ENCODE data around the gene HOXB5.

Gene HOXB5

GRCh38 chr17:48627118-48627597 lies 33.6 kb upstream of the HOXB5 start:
- no peak overlapping the region for H3K27ac ChIP-seq
- TF ChIP-seq, protein P1, sequence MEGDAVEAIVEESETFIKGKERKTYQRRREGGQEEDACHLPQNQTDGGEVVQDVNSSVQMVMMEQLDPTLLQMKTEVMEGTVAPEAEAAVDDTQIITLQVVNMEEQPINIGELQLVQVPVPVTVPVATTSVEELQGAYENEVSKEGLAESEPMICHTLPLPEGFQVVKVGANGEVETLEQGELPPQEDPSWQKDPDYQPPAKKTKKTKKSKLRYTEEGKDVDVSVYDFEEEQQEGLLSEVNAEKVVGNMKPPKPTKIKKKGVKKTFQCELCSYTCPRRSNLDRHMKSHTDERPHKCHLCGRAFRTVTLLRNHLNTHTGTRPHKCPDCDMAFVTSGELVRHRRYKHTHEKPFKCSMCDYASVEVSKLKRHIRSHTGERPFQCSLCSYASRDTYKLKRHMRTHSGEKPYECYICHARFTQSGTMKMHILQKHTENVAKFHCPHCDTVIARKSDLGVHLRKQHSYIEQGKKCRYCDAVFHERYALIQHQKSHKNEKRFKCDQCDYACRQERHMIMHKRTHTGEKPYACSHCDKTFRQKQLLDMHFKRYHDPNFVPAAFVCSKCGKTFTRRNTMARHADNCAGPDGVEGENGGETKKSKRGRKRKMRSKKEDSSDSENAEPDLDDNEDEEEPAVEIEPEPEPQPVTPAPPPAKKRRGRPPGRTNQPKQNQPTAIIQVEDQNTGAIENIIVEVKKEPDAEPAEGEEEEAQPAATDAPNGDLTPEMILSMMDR (IDR thresholded peaks at IDR 0.05) = no peak
- TF ChIP-seq ZFX (IDR thresholded peaks at IDR 0.05; ENCODE audit: borderline replicate concordance) = no peak

DNA sequence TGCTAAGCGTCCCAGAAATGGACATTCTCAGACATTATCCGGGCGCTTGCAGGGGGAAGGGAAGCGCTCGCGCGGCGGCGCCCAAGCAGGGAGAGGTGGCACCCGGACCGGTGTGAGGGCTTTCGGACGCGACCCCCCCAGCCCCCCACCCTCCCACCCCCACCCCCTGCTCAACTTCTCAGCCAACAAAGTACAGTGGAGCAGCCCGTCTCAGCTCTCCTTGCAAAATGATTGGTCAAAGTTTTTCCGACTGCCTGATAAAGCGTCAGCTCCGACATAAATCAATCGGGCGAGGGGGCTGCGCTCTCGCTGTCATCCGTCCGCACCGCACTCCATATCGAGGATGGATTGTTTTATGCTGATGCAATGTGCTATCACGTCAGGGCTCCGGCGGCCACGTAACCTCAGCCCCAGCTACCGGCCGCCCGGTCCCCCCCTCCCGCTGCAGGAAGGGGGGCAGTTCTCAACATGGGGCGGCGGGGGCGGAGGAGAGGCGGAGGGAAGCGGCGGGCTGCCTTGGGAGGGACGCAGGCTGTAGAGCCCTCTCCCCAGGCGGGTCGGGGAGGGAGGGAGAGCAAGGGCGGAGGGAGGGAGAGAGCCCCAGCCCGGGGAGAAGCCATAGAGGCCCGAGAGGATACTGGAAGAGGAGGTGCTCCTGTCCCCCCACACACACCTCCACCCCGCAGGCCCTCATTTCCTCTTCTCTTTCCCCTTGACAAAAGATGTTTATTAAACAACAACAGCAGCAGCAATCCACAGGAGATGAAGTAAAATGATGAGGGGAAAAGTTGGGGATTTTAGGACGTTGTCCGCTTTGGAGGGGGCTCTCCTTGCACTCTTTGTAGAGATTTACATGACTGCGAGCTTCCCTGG lies 32.9 kb upstream of the HOXB5 start, which contains the start of gene HOXB9:
HOXB9 (minus strand) TSS at position 114 of the 873 bp plus-strand sequence; CDS start at position 25, 89 bp downstream.
- H3K27ac ChIP-seq = peak within 1 kb of the TSS; percentile 69
- TF ChIP-seq, protein P1 (IDR thresholded peaks at IDR 0.05) = no peak
- TF ChIP-seq ZFX (IDR thresholded peaks at IDR 0.05; ENCODE audit: borderline replicate concordance) = no peak

DNA sequence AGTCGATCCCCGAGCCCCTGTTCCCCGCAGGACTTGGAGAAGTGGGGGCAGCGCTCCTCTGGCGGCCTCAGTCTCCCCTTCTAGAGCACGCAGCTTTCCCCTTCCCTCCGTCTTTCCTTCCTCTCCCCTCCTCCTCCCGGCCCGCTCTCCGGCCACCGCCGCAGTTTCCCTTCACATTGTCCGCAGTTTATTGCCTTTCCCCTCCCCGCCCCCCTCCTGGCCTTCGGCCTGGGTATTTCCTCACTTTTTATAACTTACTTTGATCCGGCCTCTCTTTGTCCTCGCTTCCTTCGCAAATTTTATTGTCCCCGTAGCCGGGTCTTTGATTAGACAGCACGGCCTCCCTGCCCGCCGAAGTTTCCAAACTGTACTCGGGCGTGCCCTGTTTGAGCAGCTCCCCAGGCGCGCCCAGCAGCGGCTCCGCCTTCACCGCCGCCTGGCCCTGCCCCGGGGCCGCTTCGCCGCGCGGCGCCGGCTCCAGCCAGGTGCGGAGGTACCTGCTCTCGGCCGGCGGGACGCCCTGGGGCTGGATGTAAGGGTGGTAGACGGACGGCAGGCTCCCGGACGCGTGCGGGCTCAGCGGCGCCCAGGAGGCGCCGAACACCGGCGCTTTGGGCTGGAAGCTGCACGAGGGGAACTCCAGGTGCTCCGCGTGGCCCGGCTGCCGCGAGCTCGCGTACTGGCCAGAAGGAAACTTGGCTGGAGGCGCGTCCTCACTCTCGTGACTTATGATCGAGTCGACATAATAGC lies 32.1 kb upstream of the HOXB5 start:
- H3K27ac ChIP-seq = peak overlapping the region; percentile 69
- TF ChIP-seq, protein P1 (IDR thresholded peaks at IDR 0.05) = no peak
- TF ChIP-seq ZFX (IDR thresholded peaks at IDR 0.05; ENCODE audit: borderline replicate concordance) = no peak

GRCh38 chr17:48624544-48625494 lies 31.2 kb upstream of the HOXB5 start:
- peak overlapping the region; percentile 69 for H3K27ac ChIP-seq
- TF ChIP-seq, protein P1 (IDR thresholded peaks at IDR 0.05) = no peak
- no peak for TF ChIP-seq ZFX (IDR thresholded peaks at IDR 0.05; ENCODE audit: borderline replicate concordance)

- TF ChIP-seq, protein P1 (IDR thresholded peaks at IDR 0.05) = no peak
- no peak for TF ChIP-seq ZFX (IDR thresholded peaks at IDR 0.05; ENCODE audit: borderline replicate concordance)
- H3K27ac ChIP-seq = no peak overlapping the region
Observed at GRCh38 chr17:48624118-48624517, 30.5 kb upstream of the HOXB5 start.

DNA sequence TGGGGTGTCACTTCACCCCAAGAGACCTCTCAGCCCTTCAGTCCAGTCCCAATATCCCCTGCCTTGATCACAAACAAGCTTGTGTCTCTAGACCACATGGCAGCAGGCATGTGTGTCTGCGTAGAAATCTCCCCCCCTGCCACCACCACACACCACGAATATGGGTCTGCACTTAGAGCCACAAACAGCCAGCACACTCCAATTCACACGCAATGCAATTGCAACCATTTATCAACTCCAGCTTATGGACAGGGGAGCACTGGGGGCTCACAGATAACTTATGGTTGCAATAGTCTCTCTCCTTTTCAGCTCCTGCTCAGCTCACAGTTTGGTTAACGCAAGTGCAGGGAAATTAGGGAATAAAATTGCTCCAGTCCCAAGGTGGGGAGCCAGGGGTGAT lies 30.0 kb upstream of the HOXB5 start:
- no peak overlapping the region for H3K27ac ChIP-seq

More for the DNA sequence above, 30.0 kb upstream of the HOXB5 start:
- TF ChIP-seq, protein P1 (IDR thresholded peaks at IDR 0.05) = no peak
- no peak for TF ChIP-seq ZFX (IDR thresholded peaks at IDR 0.05; ENCODE audit: borderline replicate concordance)
